HFFc6 (cell line): ENCODE results near the gene EFCAB12. TPM values are rescaled to one million over a fixed set of nuclear protein-coding genes. Genes with fewer than 3 reads are reported as not detected.

ENCODE experiments used
- DNase-seq: peaks from one replicate; pipeline ENCODE4 v3.0.0-alpha.2; 2018
- H3K27ac Mint-ChIP-seq: 2 replicates; pipeline ENCODE4 v1.8.0; 2020; ENCODE audit warnings: mild to moderate bottlenecking, mixed read lengths
- H3K27me3 Mint-ChIP-seq: 2 replicates; pipeline ENCODE4 v1.8.0; 2021; ENCODE audit warnings: mild to moderate bottlenecking, moderate library complexity, mixed read lengths; ENCODE audit not compliant: insufficient read depth
- H3K36me3 Mint-ChIP-seq: 2 replicates; pipeline ENCODE4 v1.8.0; 2021; ENCODE audit warnings: low read depth, mixed read lengths
- H3K4me1 Mint-ChIP-seq: 2 replicates; pipeline ENCODE4 v1.8.0; 2020; ENCODE audit warnings: low read depth, mixed read lengths
- H3K4me3 Mint-ChIP-seq: 2 replicates; pipeline ENCODE4 v1.8.0; 2020; ENCODE audit warnings: mild to moderate bottlenecking, moderate library complexity, mixed read lengths
- H3K9me3 Mint-ChIP-seq: 2 replicates; pipeline ENCODE4 v1.8.0; 2020; ENCODE audit warnings: mild to moderate bottlenecking, mixed read lengths
- total RNA-seq, 6 experiments: library from RNA; stranded (reverse); fragmentation: NEBNext Ultra II Directional; extraction: Animal tissue kit (Norgen Biotek cat#: 25700); gene quantifications; 2 replicates in 1 of 6; 3 replicates in 5 of 6; pipeline ENCODE4 v1.2.3, GENCODE V29; 2021
- TF ChIP-seq, protein P1 (sequence below): fragments of 200-600 bp; sonication (generic); IDR thresholded peaks from 2 replicates; pipeline ENCODE4 v1.5.0; 2021; ENCODE audit warnings: antibody characterized with exemption, mild to moderate bottlenecking

The EFCAB12 gene
- total RNA-seq, 6 experiments from 2014 or later: 0.09 to 0.14 (median 0.12) TPM; not detected in 1

DNA sequence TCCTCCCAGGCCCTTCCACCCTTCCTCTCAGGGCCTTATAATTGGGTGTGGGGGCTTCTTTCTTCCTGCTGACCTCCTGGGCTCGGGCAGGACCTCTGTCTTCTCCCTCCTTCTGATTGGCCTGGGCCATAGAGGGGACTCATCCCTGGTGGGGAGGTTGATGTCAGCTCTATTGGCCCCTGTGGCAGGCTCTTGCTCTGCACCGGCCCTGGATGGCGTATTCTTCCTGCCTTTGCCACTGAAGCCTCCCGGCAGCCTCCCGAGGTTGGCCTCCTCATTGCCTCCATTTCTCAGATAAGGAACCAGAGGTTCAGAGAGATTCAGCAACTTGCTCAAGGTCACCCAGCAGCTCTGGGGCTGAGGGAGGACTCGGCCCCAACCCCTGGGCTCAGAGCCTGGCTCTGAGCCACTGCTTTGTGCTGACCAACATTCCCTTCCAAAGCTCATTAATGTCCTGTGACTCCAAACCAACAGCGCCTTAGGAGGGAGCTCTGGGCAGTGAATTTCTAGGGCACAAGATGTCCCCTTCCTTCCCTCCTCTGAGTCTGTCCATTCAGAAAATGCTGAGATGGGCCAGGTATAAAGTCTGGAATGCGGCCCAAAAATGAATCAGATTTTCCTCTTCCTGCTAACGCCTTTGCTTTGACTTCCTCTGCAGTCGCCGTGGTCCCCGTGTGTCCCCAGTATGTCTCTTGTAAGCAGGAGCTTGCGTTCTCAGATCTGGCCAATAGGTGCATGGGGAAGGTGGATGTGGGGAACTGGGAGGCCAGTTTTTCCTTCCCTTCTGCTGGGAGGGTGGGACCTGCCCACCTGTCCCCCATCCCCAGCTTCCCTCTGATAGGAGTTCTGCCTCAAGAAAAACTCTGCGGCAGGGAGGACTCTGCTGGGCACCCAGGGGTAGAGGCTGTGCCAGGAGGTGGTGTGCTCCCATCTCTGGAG, 75.5 kb downstream of the EFCAB12 start:
- Mint-ChIP-seq H3K4me3 (no peak overlapping the region), H3K27me3 (peaks cover 29% of the 10 kb centered on the region), H3K9me3 (no peaks in the 10 kb centered on the region), H3K4me1 (no peaks in the 10 kb centered on the region; the same call in 1 of the 2 replicates), H3K36me3 (no peaks in the 10 kb centered on the region), H3K27ac (no peak overlapping the region)
- TF ChIP-seq, protein P1, sequence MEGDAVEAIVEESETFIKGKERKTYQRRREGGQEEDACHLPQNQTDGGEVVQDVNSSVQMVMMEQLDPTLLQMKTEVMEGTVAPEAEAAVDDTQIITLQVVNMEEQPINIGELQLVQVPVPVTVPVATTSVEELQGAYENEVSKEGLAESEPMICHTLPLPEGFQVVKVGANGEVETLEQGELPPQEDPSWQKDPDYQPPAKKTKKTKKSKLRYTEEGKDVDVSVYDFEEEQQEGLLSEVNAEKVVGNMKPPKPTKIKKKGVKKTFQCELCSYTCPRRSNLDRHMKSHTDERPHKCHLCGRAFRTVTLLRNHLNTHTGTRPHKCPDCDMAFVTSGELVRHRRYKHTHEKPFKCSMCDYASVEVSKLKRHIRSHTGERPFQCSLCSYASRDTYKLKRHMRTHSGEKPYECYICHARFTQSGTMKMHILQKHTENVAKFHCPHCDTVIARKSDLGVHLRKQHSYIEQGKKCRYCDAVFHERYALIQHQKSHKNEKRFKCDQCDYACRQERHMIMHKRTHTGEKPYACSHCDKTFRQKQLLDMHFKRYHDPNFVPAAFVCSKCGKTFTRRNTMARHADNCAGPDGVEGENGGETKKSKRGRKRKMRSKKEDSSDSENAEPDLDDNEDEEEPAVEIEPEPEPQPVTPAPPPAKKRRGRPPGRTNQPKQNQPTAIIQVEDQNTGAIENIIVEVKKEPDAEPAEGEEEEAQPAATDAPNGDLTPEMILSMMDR: no peak
- DNase-seq: no peak

DNA sequence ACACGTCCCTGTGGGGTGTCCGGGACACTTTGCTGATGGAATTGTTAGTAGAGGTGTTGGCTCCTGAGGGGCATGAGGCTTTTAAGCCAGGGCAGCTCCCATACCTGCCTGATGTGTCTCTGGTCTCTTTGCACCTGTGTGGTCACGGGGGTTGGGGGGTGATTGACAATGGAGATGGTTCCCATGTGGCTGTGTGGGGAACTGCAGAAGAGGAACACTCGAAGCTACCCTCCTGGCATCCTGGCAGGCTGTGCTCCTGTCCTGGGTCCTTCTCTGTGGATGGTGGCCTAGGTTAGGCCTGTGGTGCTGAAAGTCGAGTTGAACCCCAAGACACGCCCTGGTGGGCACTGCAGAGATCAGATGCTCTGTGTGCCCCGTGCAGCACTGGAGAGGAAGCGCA, 76.4 kb downstream of the EFCAB12 start:
- Mint-ChIP-seq H3K27me3 (peaks cover 27% of the 10 kb centered on the region), H3K27ac (no peak overlapping the region), H3K4me1 (peaks cover 2% of the 10 kb centered on the region; the same call in 1 of the 2 replicates), H3K4me3 (no peak overlapping the region), H3K36me3 (no peaks in the 10 kb centered on the region), H3K9me3 (no peaks in the 10 kb centered on the region)
- TF ChIP-seq, protein P1: peak; percentile 63
- DNase-seq: no peak

Other genes with a start within 250 kb of the EFCAB12 start
- gene CNBP, start 244.7 kb downstream of the EFCAB12 start, total RNA-seq: 100 to 1,000 TPM; 229 to 242 (median 240) TPM
- gene COPG1, start 179.0 kb downstream of the EFCAB12 start, total RNA-seq: 100 to 1,000 TPM; 316 to 393 (median 342) TPM
- gene HMCES, start 149.8 kb downstream of the EFCAB12 start, total RNA-seq: 10 to 100 TPM; 28.3 to 33.9 (median 31.4) TPM
- 10 to 100 TPM; 18.7 to 25.7 (median 21.8) TPM for gene MBD4, start 11.3 kb upstream of the EFCAB12 start, total RNA-seq
- gene IFT122, start 11.6 kb upstream of the EFCAB12 start, total RNA-seq: 10 to 100 TPM; 12.2 to 18.8 (median 18.2) TPM
- gene RHO, start 100.0 kb upstream of the EFCAB12 start, total RNA-seq: not detected
- gene H1-8, start 114.5 kb upstream of the EFCAB12 start, total RNA-seq: not detected
- 100 to 1,000 TPM in 5 of 6 experiments, 10 to 100 TPM in 1; 86.7 to 118 (median 108) TPM for gene PLXND1, start 178.0 kb upstream of the EFCAB12 start, total RNA-seq